IMR-90 (cell line): ENCODE results near the gene ZFP36L1.

Experiments used
- CEBPB ChIP-seq: IDR thresholded peaks from 2 replicates; pipeline ENCODE4 v1.6.1; 2012; ENCODE audit warnings: low read depth, low read length, improper control_type of control experiment
- FOS ChIP-seq: fragments of 150-350 bp; IDR thresholded peaks from 2 replicates; pipeline ENCODE4 v1.6.1; 2016; ENCODE audit warnings: low read depth, low read length
- MAZ ChIP-seq: IDR thresholded peaks from 2 replicates; pipeline ENCODE4 v1.6.1; 2012; ENCODE audit warnings: low read depth, mild to moderate bottlenecking, low read length, improper control_type of control experiment, moderate library complexity, borderline replicate concordance
- MXI1 ChIP-seq: IDR thresholded peaks from 2 replicates; pipeline ENCODE4 v1.6.1; 2012; ENCODE audit warnings: low read depth, mild to moderate bottlenecking, low read length, moderate library complexity, borderline replicate concordance
- NFE2L2 ChIP-seq: fragments of 150-350 bp; IDR thresholded peaks from 2 replicates; pipeline ENCODE4 v1.6.1; 2016; ENCODE audit warnings: low read depth, mild to moderate bottlenecking, low read length
- POLR2A ChIP-seq: IDR thresholded peaks from 2 replicates; pipeline ENCODE4 v1.6.1; 2012; ENCODE audit warnings: mild to moderate bottlenecking, low read depth, low read length
- RAD21 ChIP-seq: IDR thresholded peaks from 2 replicates; pipeline ENCODE4 v1.6.1; 2012; ENCODE audit warnings: low read length, improper control_type of control experiment
- RFX5 ChIP-seq: IDR thresholded peaks from 2 replicates; pipeline ENCODE4 v1.8.0; 2012; ENCODE audit warnings: low read depth, mild to moderate bottlenecking, low read length, moderate library complexity
- SMC3 ChIP-seq: fragments of 150-350 bp; IDR thresholded peaks from 2 replicates; pipeline ENCODE4 v1.6.1; 2016; ENCODE audit warnings: low read depth, mild to moderate bottlenecking, antibody characterized with exemption, low read length, moderate library complexity
- USF2 ChIP-seq: fragments of 150-350 bp; IDR thresholded peaks from 2 replicates; pipeline ENCODE4 v1.6.1; 2017; ENCODE audit warnings: mild to moderate bottlenecking, antibody characterized with exemption, low read length, low read depth
- TF ChIP-seq, protein P1 (sequence below): conservative IDR thresholded peaks from 2 replicates; pipeline ENCODE4 v1.5.1; 2012; ENCODE audit warnings: mild to moderate bottlenecking, low read depth, low read length, improper control_type of control experiment

- TF ChIP-seq, protein P1, sequence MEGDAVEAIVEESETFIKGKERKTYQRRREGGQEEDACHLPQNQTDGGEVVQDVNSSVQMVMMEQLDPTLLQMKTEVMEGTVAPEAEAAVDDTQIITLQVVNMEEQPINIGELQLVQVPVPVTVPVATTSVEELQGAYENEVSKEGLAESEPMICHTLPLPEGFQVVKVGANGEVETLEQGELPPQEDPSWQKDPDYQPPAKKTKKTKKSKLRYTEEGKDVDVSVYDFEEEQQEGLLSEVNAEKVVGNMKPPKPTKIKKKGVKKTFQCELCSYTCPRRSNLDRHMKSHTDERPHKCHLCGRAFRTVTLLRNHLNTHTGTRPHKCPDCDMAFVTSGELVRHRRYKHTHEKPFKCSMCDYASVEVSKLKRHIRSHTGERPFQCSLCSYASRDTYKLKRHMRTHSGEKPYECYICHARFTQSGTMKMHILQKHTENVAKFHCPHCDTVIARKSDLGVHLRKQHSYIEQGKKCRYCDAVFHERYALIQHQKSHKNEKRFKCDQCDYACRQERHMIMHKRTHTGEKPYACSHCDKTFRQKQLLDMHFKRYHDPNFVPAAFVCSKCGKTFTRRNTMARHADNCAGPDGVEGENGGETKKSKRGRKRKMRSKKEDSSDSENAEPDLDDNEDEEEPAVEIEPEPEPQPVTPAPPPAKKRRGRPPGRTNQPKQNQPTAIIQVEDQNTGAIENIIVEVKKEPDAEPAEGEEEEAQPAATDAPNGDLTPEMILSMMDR: no peak
- TF ChIP-seq POLR2A (no peak), CEBPB (no peak), MXI1 (no peak), MAZ (no peak), RAD21 (no peak), USF2 (no peak), SMC3 (no peak), NFE2L2 (no peak), RFX5 (no peak), FOS (0 out of 2 replicates have a peak, but pooled peaks have one; percentile 18)
Observed at GRCh38 chr14:68796418-68797101, 3.7 kb upstream of the ZFP36L1 start.
